Neural cell (in vitro differentiated cells): ENCODE data around the gene RNF212.

Experiments used
- CTCF ChIP-seq: fragments of 450-650 bp; IDR thresholded peaks from 2 replicates; pipeline ENCODE4 v1.5.1; 2014; ENCODE audit warnings: antibody characterized with exemption, mild to moderate bottlenecking, moderate library complexity; ENCODE audit not compliant: poor library complexity, severe bottlenecking
- EP300 ChIP-seq: fragments of 450-650 bp; conservative IDR thresholded peaks from 2 replicates; pipeline ENCODE4 v1.6.1; 2014; ENCODE audit warnings: antibody characterized with exemption, mild to moderate bottlenecking, moderate library complexity; ENCODE audit not compliant: poor library complexity, severe bottlenecking
- EZH2 ChIP-seq: fragments of 200-600, 300-800 bp; shearing (Covaris generic), sonication (generic); IDR thresholded peaks from 2 replicates; pipeline ENCODE4 v1.6.1; 2014; ENCODE audit warnings: antibody characterized with exemption, low read length, borderline replicate concordance, mild to moderate bottlenecking; ENCODE audit not compliant: insufficient read depth, poor library complexity, severe bottlenecking
- MXI1 ChIP-seq: fragments of 450-650 bp; conservative IDR thresholded peaks from 2 replicates; pipeline ENCODE4 v1.6.1; 2014; ENCODE audit warnings: antibody characterized with exemption, mild to moderate bottlenecking; ENCODE audit not compliant: poor library complexity, severe bottlenecking
- POLR2AphosphoS5 ChIP-seq: IDR thresholded peaks from 2 replicates; pipeline ENCODE4 v1.6.1; 2012
- RAD21 ChIP-seq: fragments of 450-650 bp; conservative IDR thresholded peaks from 2 replicates; pipeline ENCODE4 v1.6.1; 2014; ENCODE audit warnings: antibody characterized with exemption, mild to moderate bottlenecking, moderate library complexity
- REST ChIP-seq: IDR thresholded peaks from 2 replicates; pipeline ENCODE4 v1.6.1; 2012; ENCODE audit warnings: borderline replicate concordance
- SMC3 ChIP-seq: fragments of 450-650 bp; conservative IDR thresholded peaks from 2 replicates; pipeline ENCODE4 v1.6.1; 2014; ENCODE audit warnings: antibody characterized with exemption, mild to moderate bottlenecking, moderate library complexity; ENCODE audit not compliant: poor library complexity
- TAF1 ChIP-seq: IDR thresholded peaks from 2 replicates; pipeline ENCODE4 v1.6.1; 2012; ENCODE audit warnings: low read depth

- TF ChIP-seq SMC3 (no peak), MXI1 (no peak), CTCF (no peak), EP300 (no peak), EZH2 (no peak), POLR2AphosphoS5 (no peak), REST (no peak), TAF1 (no peak), RAD21 (no peak)
Measured at GRCh38 chr4:1109333-1109732, 4.0 kb downstream of the RNF212 start.
